NCI-H1694 treated with DMSO at 0.1 percent for 48 hours (cell line): ENCODE results near the gene SCN1A.
A peak's percentile ranks its signal among the peaks of the same experiment; 100 is the strongest.

Experiments
- DNase-seq: peaks from one replicate; lab custom pipeline; 2025; lab: John Stamatoyannopoulos, UW

The SCN1A gene

DNA sequence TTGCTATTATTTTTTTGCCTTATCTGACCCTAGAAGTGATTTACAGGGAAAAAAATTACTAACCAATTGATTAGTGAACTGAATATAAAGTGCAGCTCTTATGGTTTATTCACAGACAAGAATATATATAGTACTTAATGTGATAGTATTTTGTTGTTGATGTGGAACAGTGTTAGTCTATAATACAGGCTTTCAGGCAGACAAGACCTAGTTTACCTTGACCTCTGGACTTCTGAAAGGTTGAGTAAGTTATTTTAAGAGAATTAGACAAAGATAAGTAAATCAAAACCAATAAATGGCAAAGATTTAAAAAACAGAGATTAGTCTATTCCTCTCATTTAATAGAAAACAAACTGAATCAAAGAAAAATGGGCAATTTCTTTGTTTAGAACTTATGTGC, 46.0 kb downstream of the SCN1A start:
- DNase-seq, result no peak

GRCh38 chr2:166081131-166081632, 46.6 kb downstream of the SCN1A start:
- no peak for DNase-seq

- no peak for DNase-seq
These were observed 53.4 kb downstream of the SCN1A start for GRCh38 chr2:166074430-166074829.

- DNase-seq, result no peak
These were observed 53.8 kb downstream of the SCN1A start for GRCh38 chr2:166074011-166074410.

DNA sequence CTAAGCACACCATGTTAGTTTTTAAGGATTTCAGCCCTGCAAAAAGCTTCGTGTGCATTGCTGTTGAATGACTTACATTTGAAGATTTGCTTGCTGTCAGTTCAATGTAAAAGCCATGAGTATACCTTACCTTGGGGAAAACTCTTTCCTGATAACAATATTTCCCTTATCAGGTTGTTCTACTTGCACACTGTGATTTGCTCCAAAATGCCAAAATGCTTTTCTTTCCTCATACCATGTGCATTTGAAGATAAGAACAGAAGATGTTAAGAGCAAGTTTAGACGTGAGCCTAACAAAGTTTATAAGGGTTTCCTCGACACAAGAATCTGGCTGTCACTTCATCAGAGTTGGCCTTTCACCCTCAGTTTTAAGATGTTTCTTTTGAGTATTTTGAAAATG, 57.6 kb downstream of the SCN1A start:
- DNase-seq, result no peak

- no peak for DNase-seq
These were observed 58.8 kb downstream of the SCN1A start for GRCh38 chr2:166068981-166069380.

GRCh38 chr2:166067229-166067628, 60.6 kb downstream of the SCN1A start:
- no peak for DNase-seq

- no peak for DNase-seq
These were observed 67.6 kb downstream of the SCN1A start for GRCh38 chr2:166060191-166060590.

GRCh38 chr2:166057370-166058164, 70.3 kb downstream of the SCN1A start:
- peak; percentile 41 for DNase-seq

GRCh38 chr2:166044853-166045483, 82.9 kb downstream of the SCN1A start:
- DNase-seq, result no peak

DNA sequence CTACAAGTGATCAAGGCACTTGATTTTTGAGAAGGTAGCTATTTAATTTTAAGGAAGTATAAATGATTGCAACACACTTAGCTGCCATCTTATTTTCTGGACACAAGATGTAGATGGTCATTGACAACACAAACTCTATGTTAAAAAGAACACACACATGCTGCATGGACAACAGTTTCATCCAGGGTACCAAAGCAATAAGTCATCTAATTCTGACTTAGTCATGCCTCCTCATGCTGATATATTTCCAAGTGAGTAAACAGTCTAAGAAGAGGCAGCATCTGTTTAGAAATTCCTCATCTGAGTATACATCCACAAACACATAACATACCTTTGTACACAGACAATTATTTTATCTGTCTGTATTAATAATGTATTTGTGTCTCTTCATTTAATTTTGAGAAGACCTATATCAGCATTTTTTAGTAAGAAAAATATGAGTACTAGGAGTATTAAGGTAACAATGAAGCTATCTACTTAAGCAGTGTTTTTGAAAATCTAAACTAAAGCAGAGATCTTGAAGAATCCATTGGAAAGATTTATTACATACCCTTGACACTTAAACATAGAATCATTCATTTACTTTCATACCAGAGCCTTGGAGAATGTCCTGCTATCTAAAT, 84.9 kb downstream of the SCN1A start:
- DNase-seq, result no peak

DNA sequence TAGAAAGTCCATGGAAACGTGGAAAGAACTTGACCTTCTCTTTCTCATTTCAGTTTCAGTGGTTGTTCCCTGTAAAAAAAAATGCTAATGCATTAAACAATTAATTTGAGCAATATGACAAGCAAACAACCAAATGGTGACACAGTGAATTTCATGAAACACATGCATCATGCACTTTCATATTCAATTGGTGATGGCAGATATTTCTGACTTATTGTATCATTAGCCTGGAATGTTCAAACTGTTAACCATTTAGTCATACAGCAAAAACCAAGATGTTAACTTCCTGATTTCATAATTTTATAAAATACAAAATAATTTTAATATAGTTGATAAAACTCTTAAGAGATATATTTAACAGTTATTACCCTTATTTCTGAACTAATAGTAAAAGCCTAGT, 85.5 kb downstream of the SCN1A start:
- DNase-seq, result no peak

- no peak for DNase-seq
These were observed 86.2 kb downstream of the SCN1A start for GRCh38 chr2:166041613-166042012.

DNA sequence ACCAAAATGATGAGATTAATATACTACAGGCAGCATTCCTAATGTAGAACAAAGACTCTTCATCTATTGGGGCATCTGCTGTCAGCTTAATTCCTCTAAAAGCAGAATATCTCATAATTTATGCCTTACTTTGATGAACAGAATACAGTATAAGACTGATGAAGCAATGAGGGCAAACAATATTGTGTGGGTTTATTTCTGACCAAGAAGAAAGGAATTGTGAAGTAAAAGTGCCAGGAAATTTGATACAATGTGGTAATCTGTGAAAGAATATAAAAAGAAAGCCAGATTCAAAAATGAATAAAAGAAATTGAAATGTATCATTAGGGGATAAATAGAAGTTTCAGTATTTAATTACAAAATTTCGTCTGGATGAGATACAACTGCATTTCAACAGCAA, 95.5 kb downstream of the SCN1A start:
- no peak for DNase-seq

DNA sequence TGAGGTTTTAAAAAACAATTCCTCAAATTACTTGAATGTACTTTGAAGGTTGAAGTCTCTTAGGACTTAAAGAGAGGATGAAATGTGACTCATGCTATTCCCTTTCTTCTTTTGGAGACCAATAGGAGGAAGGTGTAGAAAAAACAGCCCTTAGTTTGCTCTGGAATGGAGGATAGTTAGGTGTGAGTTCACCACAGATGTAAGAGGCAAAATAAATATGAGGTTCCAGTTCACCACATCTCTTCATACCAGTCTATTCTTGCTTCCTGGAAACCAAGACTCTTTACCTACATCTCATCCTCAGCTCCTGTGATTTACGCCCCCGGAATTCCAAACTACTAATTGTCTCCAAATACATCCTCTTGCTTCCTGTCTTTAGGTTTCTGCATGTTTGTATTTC, 96.8 kb downstream of the SCN1A start:
- no peak for DNase-seq

- no peak for DNase-seq
These were observed 102.5 kb downstream of the SCN1A start for GRCh38 chr2:166025313-166025712.

- DNase-seq, result no peak
These were observed 110.6 kb downstream of the SCN1A start for GRCh38 chr2:166017208-166017607.

- no peak for DNase-seq
These were observed 113.9 kb downstream of the SCN1A start for GRCh38 chr2:166013878-166014277.

DNA sequence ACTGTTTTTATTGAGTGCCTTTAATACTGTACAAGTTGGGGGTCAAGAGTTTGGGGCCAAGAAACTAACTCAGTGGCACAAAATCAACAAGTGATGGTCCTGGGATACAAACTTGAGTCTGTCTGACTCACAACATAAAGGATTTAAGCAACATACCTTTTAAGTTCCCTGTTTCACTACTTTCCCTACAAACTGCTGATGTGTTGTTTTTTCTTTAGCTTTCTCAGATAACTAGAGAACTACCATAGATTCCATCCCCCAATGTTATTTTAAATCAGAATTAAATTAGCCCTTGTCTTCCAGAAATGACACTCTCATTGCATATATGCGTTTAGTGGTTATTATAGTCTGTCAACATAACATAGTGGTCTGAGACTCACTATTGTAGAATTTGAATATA, 116.2 kb downstream of the SCN1A start:
- no peak for DNase-seq

DNA sequence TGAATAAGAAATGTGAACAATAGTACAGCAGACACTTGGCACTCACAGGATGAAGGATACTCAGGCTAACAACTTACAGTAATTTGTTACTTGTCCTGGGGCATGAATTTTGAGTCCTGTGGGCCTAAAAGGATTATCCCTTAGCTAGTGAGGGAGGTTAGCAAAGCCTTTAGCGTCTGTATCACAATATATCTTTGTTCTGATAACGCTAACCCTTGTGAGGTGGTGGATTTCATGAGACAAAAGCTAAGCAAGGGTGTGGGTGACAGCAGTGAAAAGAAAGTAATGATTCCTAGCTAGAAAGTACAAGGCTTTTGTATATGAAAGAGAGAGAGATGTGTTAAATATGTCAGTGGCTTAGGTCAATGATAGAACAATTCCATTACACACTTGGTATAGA, 127.4 kb downstream of the SCN1A start:
- DNase-seq, result no peak

DNA sequence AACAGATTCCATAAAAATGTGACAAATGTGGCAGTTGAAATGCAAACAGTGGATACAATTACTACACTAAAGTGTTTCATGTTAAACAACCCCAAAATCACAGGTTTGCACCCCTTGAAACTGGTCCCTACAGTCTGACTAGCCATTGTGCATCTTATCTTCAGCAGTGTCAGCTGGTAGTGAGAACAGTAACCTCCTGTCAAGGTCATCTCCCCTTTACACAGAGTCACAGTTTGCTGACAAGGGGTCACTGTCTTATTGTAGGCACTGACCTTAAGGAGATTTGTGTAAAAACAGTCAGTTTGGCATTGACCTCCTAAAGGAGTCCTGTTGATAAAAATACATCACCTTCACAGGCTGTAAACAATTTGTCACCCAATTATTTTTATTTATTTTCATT, 137.0 kb downstream of the SCN1A start:
- no peak for DNase-seq

GRCh38 chr2:165989851-165990250, 138.0 kb downstream of the SCN1A start:
- DNase-seq, result peak; percentile 95

GRCh38 chr2:165985120-165985519, 142.7 kb downstream of the SCN1A start:
- no peak for DNase-seq
